ENCODE measurements around the gene APRT.

The APRT gene

GRCh38 chr16:88811769-88812512 lies at the start of gene APRT:
Gene APRT, minus strand, starts transcription at chr16:88811928. Its CDS starts 29 bp downstream, at chr16:88811899.
- intact Hi-C loops (cut with DNase I), result loop anchor here (5.0 kb wide), 1 partner anchor 45 kb away; the partner anchor contains the start of genes GALNS and TRAPPC2L

DNA sequence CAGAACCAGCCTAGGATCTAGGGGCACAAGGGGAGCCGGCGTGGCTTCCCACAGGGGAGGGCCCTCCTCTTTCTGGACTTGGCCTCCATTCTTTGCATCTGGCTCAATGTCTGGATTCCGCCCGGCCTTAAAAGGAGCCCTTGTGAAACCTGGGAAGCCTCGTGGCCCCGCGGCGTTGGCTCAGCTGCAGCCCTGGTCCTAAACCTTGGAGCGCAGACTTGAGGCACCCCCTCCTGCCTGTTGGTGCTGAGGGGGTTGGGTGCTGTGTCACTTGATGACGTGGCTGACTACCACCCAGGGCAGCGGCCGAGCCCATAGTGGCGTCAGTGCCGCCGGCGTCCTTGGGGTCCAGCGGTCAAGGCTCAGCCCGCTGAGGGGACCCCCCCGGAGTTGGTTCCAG lies 49.6 kb upstream of the APRT start:
- intact Hi-C loops (cut with DNase I), result no loop called here
- no peak for DNase-seq

More at GRCh38 chr16:88811769-88812512, at the start of gene APRT:
- peak; percentile 83 to 97 (median 94) for DNase-seq

GRCh38 chr16:88859381-88860091 lies 47.8 kb upstream of the APRT start:
- DNase-seq, result no peak
- intact Hi-C loops (cut with DNase I), result loop anchor here (5.0 kb wide), 1 partner anchor 47 kb away; the partner anchor contains the start of gene APRT

GRCh38 chr16:88857728-88858339 lies 46.1 kb upstream of the APRT start:
- intact Hi-C loops (cut with DNase I), result loop anchor here (5.0 kb wide), 1 partner anchor 46 kb away; the partner anchor contains the start of gene APRT
- DNase-seq, result peak; percentile 69 to 92 (median 83)

DNA sequence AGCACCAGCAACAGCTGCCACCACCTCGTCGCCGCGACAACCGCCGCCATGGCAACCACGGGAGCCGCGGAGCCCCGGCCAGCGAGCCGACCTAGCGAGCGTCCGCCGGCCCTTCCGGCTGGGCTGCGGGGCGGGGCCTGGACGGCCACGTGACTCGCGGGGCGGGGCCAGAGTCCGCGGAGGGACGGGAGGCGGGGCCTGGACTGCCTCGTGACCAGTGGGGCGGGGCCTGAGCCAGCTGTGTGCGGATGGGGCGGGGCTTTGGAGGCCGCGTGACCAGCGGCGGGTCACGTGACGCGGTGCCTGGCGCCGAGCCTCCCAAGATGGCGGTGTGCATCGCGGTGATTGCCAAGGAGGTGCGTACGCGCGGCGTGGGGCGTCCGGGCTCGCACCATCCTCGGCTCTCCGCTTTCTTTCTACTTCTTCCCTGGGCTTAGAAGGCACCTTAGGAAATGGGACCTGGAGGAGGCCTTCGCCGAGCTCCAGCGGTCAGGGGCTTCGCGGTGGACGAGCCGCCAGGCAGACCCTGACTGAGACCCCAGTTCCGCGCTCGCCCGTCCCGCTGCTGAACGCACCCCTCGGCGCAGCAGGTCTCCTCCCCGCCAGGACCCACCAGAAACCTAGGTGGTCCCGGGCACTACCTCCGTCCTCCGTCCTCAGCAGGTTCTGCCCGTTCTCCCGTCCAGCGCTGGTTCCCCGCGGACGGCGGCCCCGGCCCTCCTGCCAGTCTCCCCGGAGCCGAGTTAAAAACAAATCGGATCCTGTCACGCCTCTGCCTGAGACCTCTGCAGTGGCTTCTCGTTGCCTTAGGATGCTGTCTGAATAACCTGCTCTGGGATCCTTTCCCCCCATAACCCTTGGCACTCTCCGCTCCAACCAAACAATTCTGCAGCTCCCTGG lies 45.4 kb upstream of the APRT start, which contains the start of the genes GALNS and TRAPPC2L:
TSS of gene GALNS (minus strand) at position 120 of the 900 bp plus-strand sequence. CDS start at position 50, 70 bp downstream.
TSS of gene TRAPPC2L (plus strand) at position 300 of the 900 bp plus-strand sequence. CDS start at position 324, 24 bp downstream.
- intact Hi-C loops (cut with DNase I), result loop anchor here (5.0 kb wide), 1 partner anchor 45 kb away; the partner anchor contains the start of gene APRT
- DNase-seq, result peak; percentile 97 to 100 (median 99)

- intact Hi-C loops (cut with DNase I), result loop anchor here (5.0 kb wide), 1 partner anchor 44 kb away; the partner anchor contains the start of gene APRT
- peak in 9 of 42 donors; percentile 13 to 42 (median 24) for DNase-seq
These were observed 44.5 kb upstream of the APRT start for GRCh38 chr16:88856122-88856827.

DNA sequence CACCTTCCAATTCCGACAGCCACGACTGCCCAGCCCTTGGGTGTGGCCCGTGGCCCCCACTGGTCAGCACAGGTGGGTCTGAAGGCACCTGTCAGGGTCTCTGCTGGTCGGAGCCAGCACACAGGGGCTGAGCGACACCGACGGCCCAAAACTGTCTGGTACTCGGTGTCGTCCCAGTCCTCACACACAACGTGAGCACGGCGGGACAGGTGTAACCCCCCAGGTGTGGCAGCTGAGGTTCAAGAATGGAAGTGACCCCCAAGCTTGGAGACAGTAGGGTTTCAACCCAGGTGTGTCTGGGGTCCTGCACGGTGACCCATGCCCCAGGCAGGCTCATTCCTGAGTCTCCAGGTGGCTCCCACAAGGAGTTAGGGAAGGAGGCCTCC lies 44.0 kb upstream of the APRT start:
- peak in 1 of 42 donors; percentile 17 for DNase-seq
- intact Hi-C loops (cut with DNase I), result loop anchor here (5.0 kb wide), 1 partner anchor 43 kb away; the partner anchor contains the start of gene APRT

DNA sequence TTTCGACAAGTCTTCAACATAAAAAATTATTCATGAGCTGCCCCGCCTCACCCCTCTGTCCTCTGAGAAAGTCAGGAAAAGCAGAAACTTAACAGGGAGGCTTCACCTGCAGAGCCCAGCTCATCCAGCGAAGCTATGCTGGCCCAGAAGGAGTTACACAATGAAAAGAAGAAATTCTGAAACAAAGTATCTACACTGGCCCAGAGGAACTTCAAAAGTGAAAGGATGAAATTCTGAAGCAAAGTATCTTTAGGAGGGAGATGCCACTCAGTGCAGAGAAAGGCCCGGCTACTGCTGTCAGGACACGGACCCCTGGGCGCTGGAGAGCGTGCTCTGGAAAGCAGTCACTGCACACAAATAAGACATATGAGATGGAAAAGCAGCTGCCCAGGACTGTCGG lies 43.4 kb upstream of the APRT start:
- DNase-seq, result no peak
- intact Hi-C loops (cut with DNase I), result loop anchor here (5.0 kb wide), 1 partner anchor 43 kb away; the partner anchor contains the start of gene APRT

DNA sequence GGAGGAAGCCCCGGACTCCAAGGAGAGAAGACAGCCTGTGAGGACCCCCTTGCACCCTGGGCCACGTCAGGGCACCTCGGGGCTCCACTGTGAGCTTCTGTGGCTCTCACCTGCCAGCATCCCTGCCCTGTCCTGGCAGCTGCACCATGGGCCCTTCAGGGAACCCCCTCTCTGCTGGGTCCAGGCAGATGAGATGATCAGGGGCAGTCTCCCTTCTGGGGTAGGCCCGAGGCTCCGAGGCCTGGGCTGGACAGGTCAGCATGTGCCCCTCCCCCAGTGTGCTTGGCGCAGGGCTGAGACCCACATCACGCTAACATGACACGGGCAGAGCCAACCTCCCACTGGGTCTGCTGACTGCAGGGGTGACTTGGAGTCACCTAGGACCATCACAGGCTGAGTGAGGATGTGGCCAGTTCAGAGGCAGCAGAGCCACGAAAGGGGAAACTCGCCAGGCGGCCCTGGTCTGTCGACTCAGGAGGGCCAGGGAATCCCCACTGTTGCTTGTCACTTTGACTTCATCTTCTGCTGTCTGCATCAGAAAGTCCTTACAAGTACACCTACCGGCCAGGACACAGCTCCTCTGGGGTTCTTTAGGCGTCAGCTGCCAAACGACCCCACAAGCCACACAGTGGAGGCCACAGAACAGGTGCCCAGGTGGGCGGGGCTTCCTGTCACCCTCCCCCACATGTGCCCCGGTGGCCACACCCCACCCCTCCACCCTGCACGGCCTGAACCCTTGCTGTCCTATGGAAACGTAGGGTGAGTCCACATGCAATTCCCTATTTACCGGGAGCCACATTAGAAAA lies 42.8 kb upstream of the APRT start:
- no peak for DNase-seq

DNA sequence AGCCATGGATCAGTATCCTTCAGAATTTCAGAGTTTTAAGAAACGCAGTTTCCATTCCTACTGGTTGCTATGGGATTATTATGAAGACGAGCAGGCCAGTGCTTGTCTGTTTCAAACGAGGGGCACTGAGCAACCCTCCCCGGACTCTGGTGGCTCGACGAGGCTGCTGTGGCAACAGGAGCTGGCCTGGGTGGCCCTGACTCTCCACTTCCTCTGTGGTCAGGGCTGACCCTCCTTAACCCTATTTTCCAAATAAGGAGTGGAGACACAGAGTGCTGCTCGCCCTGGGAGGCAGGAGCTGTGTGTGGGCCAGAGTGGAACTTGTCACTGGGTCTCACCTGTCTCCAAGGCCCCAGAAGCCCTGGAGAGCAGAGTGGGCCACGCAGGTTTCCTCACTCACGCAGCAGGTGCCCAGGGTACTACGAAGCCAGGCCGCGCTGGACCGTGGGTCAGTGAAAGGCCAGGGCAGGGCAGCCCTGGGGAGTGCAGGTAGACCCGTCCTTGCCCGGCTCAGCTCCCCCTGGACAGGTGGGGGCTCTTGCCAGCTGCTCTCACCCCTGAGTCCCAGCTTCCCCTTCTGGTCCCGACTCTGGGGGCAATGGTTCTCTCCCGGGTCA lies 41.7 kb upstream of the APRT start:
- peak in 2 of 42 donors; percentile 24 to 32 for DNase-seq
- intact Hi-C loops (cut with DNase I), result no loop called here

More for the DNA sequence above, 42.8 kb upstream of the APRT start:
- intact Hi-C loops (cut with DNase I), result loop anchor here (5.0 kb wide), 1 partner anchor 42 kb away; the partner anchor contains the start of gene APRT

DNA sequence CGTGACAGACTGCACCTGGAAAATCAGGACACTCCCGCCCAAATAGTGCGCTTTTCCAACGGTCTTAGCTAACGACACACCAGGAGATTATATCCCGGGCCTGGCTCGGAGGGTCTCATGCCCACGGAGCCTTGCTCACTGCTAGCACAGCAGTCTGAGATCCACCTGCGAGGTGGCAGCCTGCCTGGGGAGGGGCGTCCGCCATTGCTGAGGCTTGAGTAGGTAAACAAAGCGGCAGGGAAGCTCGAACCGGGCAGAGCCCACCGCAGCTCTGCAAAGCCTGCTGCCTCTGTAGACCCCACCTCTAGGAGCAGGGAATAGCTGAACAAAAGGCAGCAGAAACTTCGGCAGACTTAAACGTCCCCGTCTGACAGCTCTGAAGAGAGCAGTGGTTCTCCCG lies 39.9 kb upstream of the APRT start:
- intact Hi-C loops (cut with DNase I), result no loop called here
- no peak for DNase-seq

GRCh38 chr16:88850531-88851199 lies 38.9 kb upstream of the APRT start:
- DNase-seq, result no peak
- intact Hi-C loops (cut with DNase I), result no loop called here

- intact Hi-C loops (cut with DNase I), result no loop called here
- no peak for DNase-seq
These were observed 36.8 kb upstream of the APRT start for GRCh38 chr16:88848557-88848956.

DNA sequence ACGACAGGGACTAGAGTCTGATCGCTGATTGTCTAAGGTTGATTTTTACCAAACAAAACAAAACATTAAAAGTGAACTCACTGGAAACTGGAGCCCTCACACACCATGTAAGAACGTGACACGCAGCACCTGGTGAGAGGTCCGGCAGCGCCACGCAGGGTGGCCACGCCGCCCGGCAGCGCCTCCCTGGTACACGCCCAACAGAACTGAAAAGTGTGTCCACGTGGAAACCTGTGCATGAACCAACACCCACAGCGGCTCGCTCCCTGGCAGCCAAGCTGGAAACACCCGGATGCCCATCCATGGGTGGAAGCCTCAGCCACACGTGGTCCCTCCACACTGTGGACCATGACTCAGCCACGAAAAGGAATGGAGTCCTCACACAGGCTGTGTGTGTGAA lies 35.9 kb upstream of the APRT start:
- intact Hi-C loops (cut with DNase I), result no loop called here
- DNase-seq, result no peak

GRCh38 chr16:88846088-88846487 lies 34.4 kb upstream of the APRT start:
- DNase-seq, result no peak
- intact Hi-C loops (cut with DNase I), result no loop called here
